GM12891 (cell line): ENCODE data around the gene FARS2.
A peak's percentile ranks its signal among the peaks of the same experiment; 100 is the strongest.
"Not testable (repeated sequence)": the region's sequence is repeated elsewhere in the genome, so short reads cannot be mapped to it uniquely, and the experiment has no call there.

Experiments
- DNase-seq: peaks from one replicate; pipeline ENCODE4 v3.0.0; 2011; ENCODE audit warnings: low spot score; ENCODE audit not compliant: insufficient read length
- FAIRE-seq: peaks from 2 replicates; lab custom pipeline; 2011; peaks lifted over from hg19 to GRCh38; lab: Jason Lieb, UNC
- PAX5 ChIP-seq: IDR thresholded peaks from 2 replicates; pipeline ENCODE4 v1.6.1; 2011; ENCODE audit warnings: low read length, moderate library complexity, mild to moderate bottlenecking; ENCODE audit not compliant: insufficient read depth, severe bottlenecking
- POLR2A ChIP-seq: IDR thresholded peaks from 2 replicates; pipeline ENCODE4 v1.6.1; 2011; ENCODE audit warnings: low read depth, low read length, control low read depth
- POLR2AphosphoS5 ChIP-seq: IDR thresholded peaks from 2 replicates; pipeline ENCODE4 v1.6.1; 2011; ENCODE audit warnings: low read depth, low read length, control low read depth
- POU2F2 ChIP-seq: IDR thresholded peaks from 2 replicates; pipeline ENCODE4 v1.6.1; 2011; ENCODE audit warnings: low read depth, mild to moderate bottlenecking, control low read depth, low read length, moderate library complexity
- SPI1 ChIP-seq: IDR thresholded peaks from 2 replicates; pipeline ENCODE4 v1.6.1; 2011; ENCODE audit warnings: low read depth, low read length, control low read depth
- TAF1 ChIP-seq: IDR thresholded peaks from 2 replicates; pipeline ENCODE4 v1.6.1; 2011; ENCODE audit warnings: low read depth, low read length, control low read depth

Gene FARS2

DNA sequence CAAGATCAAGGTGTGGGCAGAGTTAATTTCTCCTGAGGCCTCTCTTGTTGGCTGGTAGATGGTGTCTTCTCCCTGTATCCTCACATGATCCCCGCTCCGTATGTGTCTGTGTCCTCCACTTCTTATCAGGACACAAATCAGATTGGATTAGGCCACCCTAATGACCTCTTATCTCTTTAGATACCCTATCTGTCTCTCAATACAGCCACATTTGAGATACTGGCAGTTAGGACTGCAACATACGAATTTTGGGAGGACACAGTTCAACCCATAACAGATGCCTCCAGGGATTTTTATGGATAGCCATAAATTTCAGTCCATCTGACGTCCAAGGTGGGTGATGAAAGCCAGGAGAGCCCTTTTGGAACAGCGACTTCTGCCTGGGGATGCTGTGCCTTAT is 376.4 kb downstream of the FARS2 start:
- DNase-seq, result no peak
- no peak for TF ChIP-seq TAF1
- no peak for TF ChIP-seq SPI1
- no peak for TF ChIP-seq POLR2A
- TF ChIP-seq POLR2AphosphoS5, result no peak
- no peak for TF ChIP-seq POU2F2
- no peak for TF ChIP-seq PAX5
- no peak for FAIRE-seq

DNA sequence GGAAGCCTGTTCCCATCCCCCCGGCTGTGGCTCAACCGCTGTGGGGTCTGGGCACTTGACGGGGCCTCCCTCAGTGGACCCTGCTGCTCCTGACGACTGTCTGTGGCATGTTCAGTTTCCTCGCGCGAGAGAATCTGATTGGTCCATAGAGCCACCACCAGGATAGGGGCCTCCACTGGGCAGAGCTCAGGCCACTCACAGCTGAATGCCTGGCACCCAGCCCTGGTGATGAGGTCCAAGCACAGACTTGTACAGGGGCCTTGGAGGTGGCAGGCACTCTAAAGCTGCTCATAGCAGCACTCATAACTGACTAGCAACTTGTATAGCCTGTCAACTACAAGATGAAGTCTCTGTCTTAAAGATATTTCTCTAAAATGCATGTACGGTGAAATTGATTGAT is 377.4 kb downstream of the FARS2 start:
- TF ChIP-seq PAX5 (no peak), TAF1 (no peak), POU2F2 (no peak), SPI1 (no peak), POLR2A (no peak), POLR2AphosphoS5 (no peak)
- no peak for FAIRE-seq
- no peak for DNase-seq

DNA sequence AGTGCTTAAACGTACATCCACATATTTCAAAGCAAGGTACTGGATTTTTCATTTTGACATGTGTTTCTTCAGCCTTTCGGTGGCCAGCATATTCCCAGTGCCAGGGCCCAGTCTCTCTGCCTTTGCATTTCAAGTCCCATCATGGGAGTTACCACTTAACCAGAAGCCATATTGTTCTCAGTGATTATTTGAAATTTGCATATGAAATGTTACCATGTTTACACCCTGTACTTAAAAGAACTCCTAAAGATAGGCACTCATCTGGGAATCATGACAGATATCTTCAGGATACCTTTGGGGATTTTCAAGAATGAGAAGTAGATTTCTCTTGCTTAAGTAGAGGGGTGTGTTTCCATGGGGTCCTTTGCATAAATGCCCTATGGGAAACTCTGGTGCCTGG is 377.9 kb downstream of the FARS2 start:
- TF ChIP-seq SPI1 (no peak), POLR2AphosphoS5 (no peak), TAF1 (no peak), POLR2A (no peak), POU2F2 (no peak), PAX5 (no peak)
- FAIRE-seq (no peak), DNase-seq (no peak)

DNA sequence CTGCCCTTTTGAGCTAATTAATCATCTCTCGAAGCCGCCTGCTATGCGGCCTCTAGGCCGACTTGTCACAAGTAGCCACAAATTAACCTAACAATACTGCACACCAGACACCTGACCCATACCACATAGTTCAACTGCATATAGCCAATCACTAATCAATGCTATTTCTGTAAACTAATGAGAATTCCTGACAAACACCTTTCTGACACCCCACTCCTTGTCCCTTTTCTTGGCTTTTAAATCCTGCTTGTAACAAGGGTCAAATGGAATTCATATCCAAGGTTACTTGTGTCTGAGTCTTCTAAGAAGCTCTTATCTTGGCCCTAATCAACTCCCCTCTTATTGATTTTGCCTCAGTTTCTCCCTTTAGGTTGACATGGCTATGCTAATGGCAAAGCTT is 379.3 kb downstream of the FARS2 start:
- FAIRE-seq, result no peak
- DNase-seq, result no peak
- TF ChIP-seq POU2F2 (no peak), POLR2A (no peak), POLR2AphosphoS5 (no peak), TAF1 (no peak), PAX5 (no peak), SPI1 (no peak)

DNA sequence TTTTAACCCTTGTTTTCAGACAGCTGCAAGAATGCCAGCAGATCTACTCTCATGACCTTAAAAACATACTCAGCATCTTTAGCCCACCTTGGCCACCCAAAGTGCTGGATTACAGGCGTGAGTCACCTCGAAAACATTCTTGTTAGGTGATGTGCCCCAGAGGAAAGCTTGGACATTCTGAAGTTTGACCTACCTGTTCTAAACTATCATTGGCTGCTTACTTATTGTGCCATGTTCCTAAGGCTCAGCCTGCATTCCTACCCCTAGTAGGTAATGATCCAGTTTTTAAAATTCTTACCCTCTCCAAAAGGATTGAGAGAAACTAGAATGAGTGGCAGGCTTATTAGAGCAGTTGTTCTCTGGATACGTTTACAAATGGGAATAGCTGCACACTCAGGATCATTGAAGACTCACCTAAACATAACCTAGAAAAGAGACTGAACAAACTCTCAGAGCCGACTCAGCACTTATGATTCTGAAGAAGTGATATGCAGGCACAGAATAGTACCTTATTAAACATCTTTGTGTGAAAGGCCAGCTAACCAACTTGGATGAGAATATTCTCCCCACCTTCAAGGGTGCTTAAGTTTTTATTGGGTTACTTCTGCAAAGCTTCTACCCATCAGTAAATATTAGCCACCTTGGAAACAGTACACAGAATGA is 383.3 kb downstream of the FARS2 start:
- FAIRE-seq (no peak), DNase-seq (no peak)
- TF ChIP-seq PAX5, result no peak

DNA sequence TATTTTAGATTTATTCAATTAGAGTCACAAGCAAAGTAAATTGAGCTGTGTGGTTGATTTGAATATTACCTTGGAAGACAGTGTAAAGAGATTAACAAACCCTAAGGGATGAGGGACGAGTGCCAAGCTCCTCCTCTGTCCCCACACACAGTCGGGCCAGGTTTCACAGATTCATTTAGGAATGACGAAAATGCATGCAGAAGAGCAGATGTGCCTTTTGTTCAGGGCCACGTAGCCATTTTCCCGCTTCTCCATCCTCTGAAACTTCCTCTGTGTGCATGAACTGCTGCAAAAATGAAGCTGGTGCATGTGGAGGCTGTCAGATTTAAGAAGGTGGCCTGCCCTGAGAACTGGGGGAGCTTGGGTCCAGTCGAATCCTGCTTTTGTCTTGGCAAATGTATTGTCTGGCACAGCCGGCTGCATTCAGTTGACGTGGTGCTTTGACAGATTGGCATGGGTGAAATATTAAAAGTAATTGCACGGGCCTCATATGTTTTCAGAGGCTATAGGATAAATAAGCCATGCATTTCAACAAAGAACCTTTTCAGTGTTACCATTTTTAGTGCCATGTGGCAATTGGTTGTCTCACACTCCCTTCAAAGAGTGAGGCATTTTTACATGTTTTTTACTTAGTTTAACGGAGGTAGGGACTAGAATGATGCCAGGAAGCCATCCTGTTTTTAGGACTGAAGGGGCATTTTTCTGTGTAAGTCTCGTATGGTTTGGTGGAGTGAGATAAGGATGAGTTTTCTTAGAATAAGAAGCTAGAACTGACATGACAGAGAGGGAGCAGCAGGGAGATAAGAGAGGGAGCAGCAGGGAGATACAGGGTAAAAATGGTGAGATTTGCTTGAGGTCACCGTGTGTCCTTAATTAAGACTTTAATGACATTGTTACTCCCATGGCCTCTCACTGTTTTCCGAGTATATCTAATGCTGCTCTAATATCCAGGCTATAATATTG is 384.3 kb downstream of the FARS2 start:
- FAIRE-seq, result no peak
- no peak for DNase-seq
- TF ChIP-seq SPI1, result no peak
- TF ChIP-seq POU2F2, result no peak
- no peak for TF ChIP-seq POLR2AphosphoS5
- no peak for TF ChIP-seq POLR2A
- TF ChIP-seq PAX5, result no peak
- no peak for TF ChIP-seq TAF1

DNA sequence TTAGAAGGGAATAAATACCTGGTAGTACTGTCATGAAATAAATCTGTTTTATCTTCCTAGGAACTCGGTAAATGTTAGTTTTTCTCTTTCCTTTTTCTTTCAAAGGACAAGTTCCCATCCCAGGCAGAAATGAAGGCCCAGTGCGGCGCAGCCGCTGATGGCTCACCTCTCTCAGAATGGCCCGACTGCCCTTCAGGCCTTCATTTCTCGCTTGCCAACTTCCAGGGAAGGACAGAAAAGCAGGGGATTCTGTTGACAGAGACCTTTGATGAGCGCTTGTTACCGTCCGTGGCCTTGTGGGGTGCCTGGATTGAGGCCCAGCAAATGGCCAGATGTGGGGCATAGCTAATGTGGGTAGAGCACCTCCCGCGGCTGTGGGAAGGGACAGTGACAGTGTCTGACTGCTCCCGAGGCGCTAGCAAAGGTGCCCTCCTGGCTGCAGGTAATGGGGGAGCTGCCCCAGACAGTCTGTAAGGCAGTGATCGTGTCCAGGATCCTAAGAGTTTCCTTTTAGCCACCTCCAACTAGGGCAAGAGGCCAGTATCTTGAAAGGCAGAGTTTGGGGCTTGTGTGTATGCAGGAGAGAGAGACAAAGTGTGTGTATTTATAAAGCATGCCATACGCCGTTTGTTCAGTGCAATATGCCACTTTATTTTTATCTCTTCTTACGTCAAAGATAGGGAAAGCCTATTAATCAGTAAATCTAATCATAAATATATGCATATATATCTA is 391.3 kb downstream of the FARS2 start:
- DNase-seq (no peak), FAIRE-seq (no peak)
- no peak for TF ChIP-seq POU2F2
- no peak for TF ChIP-seq SPI1
- no peak for TF ChIP-seq PAX5
- TF ChIP-seq TAF1, result no peak
- TF ChIP-seq POLR2A, result no peak
- TF ChIP-seq POLR2AphosphoS5, result no peak

DNA sequence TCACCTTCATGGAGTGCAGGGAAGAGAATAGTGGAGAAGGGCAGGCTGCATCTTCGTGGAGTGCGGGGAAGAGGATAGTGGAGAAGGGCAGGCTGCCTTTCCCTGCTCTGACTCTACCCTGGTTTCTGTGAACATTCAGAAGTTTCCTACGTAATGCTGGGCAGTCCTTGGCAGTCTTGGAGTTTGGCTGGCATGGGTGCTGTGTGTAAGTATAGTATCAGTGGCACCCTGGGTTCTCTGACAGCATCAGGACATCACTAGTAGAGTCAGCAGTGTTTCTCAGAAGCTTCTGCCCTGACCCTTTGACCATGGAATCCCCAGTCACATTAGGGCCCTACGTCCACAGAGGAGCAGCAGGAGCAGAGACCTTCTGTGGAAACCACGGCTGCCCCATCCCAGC is 392.5 kb downstream of the FARS2 start:
- no peak for FAIRE-seq
- no peak for DNase-seq

DNA sequence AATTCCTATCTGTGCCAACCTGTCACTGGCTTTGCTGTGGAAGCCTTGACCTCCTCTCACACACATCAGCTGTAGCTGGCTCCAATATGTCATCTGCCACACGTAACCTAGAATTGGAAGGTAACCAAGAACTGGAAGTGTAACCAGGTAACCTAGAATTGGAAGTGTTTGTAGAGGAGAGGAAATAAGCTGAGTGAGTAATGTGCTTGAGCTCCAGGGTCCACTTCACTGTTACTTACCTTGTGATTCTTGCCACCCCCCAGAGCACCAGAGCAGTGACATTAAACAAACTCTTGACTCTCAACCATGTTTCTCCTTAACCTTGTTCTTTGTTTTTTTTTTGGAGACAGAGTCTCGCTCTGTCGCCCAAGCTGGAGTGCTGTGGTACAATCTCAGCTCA is 394.9 kb downstream of the FARS2 start:
- FAIRE-seq, result peak; percentile 35
- no peak for TF ChIP-seq POLR2AphosphoS5
- TF ChIP-seq SPI1, result no peak
- DNase-seq, result no peak

More for the DNA sequence above, 392.5 kb downstream of the FARS2 start:
- no peak for TF ChIP-seq SPI1
- TF ChIP-seq POLR2AphosphoS5, result no peak
- TF ChIP-seq TAF1, result no peak
- no peak for TF ChIP-seq POU2F2
- TF ChIP-seq POLR2A, result no peak
- no peak for TF ChIP-seq PAX5

DNA sequence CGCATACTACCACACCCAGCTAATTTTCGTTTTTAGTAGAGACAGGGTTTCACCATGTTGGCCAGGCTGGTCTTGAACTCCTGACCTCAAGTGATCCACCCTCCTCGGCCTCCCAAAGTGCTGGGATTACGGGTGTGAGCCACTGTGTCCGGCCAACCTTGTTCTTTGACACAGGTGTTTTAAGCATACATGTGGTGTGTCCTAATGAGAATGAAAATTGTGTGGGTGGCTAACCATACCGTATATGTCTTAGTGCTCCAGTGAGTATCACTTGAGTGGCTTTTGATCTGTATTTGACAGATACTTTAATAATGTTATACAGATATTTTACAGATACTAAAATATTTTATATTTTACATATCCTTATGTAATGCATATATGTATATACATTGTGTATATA is 395.4 kb downstream of the FARS2 start:
- not testable (repeated sequence) for FAIRE-seq

More for the DNA sequence above, 395.4 kb downstream of the FARS2 start:
- DNase-seq, result not testable (repeated sequence)
